H9 (cell line): ENCODE measurements around the gene XIRP1. TPM values are rescaled to one million over a fixed set of nuclear protein-coding genes. Genes with fewer than 3 reads are reported as not detected.

Experiments used
- DNase-seq: peaks from one replicate; pipeline ENCODE4 v3.0.0-alpha.2; 2017
- H2AFZ ChIP-seq: one replicate; pipeline ENCODE4 v1.6.1; 2013; ENCODE audit warnings: mild to moderate bottlenecking, low read length, control low read depth, moderate library complexity
- H2AK5ac ChIP-seq: 2 replicates; pipeline ENCODE4 v1.6.1; 2013; ENCODE audit warnings: low read length, control low read depth, mixed read lengths; ENCODE audit not compliant: insufficient read length
- H2BK120ac ChIP-seq: one replicate; pipeline ENCODE4 v1.6.1; 2013; ENCODE audit warnings: low read depth, mild to moderate bottlenecking, low read length, control low read depth, inconsistent platforms; ENCODE audit not compliant: poor library complexity, severe bottlenecking
- H2BK12ac ChIP-seq: 2 replicates; pipeline ENCODE4 v1.6.1; 2013; ENCODE audit warnings: low read length, control low read depth, mixed read lengths, low read depth; ENCODE audit not compliant: insufficient read length
- H2BK15ac ChIP-seq: 2 replicates; pipeline ENCODE4 v1.6.1; 2013; ENCODE audit warnings: low read depth, low read length, control low read depth
- H2BK20ac ChIP-seq: one replicate; pipeline ENCODE4 v1.6.1; 2013; ENCODE audit warnings: low read depth, mild to moderate bottlenecking, low read length, control low read depth, inconsistent platforms; ENCODE audit not compliant: poor library complexity, severe bottlenecking
- H2BK5ac ChIP-seq: 2 replicates; pipeline ENCODE4 v1.6.1; 2013; ENCODE audit warnings: low read length, control low read depth, mixed read lengths; ENCODE audit not compliant: insufficient read length
- H3K14ac ChIP-seq: 2 replicates; pipeline ENCODE4 v1.6.1; 2013; ENCODE audit warnings: low read length, control low read depth; ENCODE audit not compliant: insufficient read depth
- H3K18ac ChIP-seq: 2 replicates; pipeline ENCODE4 v1.6.1; 2013; ENCODE audit warnings: low read depth, mild to moderate bottlenecking, mixed read lengths, low read length, control low read depth; ENCODE audit not compliant: insufficient read length
- H3K23ac ChIP-seq: 2 replicates; pipeline ENCODE4 v1.6.1; 2013; ENCODE audit warnings: low read length, control low read depth, mixed read lengths, low read depth; ENCODE audit not compliant: insufficient read length
- H3K23me2 ChIP-seq: 2 replicates; pipeline ENCODE4 v1.6.1; 2013; ENCODE audit warnings: low read depth, mild to moderate bottlenecking, mixed read lengths, low read length, control low read depth; ENCODE audit not compliant: insufficient read length, poor library complexity, severe bottlenecking
- H3K27ac ChIP-seq: 2 replicates; pipeline ENCODE4 v1.5.1; 2013; ENCODE audit warnings: low read length, control low read depth, mixed read lengths, low read depth; ENCODE audit not compliant: insufficient read length
- H3K27me3 ChIP-seq: 2 replicates; pipeline ENCODE4 v1.6.1; 2013; ENCODE audit warnings: low read length, control low read depth, inconsistent platforms; ENCODE audit not compliant: insufficient read depth
- H3K4ac ChIP-seq: 2 replicates; pipeline ENCODE4 v1.6.1; 2013; ENCODE audit warnings: low read depth, mild to moderate bottlenecking, control low read depth, inconsistent platforms, low read length, moderate library complexity
- H3K4me1 ChIP-seq: 2 replicates; pipeline ENCODE4 v1.6.1; 2013; ENCODE audit warnings: low read length, control low read depth, inconsistent platforms; ENCODE audit not compliant: insufficient read depth
- H3K4me2 ChIP-seq: 2 replicates; pipeline ENCODE4 v1.6.1; 2013; ENCODE audit warnings: low read length, control low read depth, mixed read lengths; ENCODE audit not compliant: insufficient read length, insufficient read depth
- H3K56ac ChIP-seq: 2 replicates; pipeline ENCODE4 v1.6.1; 2013; ENCODE audit warnings: low read depth, mild to moderate bottlenecking, mixed read lengths, low read length, control low read depth; ENCODE audit not compliant: insufficient read length
- H3K79me1 ChIP-seq: 2 replicates; pipeline ENCODE4 v1.6.1; 2013; ENCODE audit warnings: low read depth, mild to moderate bottlenecking, moderate library complexity, low read length, control low read depth, inconsistent platforms; ENCODE audit not compliant: insufficient read depth, poor library complexity, severe bottlenecking
- H3K79me2 ChIP-seq: 2 replicates; pipeline ENCODE4 v1.6.1; 2013; ENCODE audit warnings: low read length, control low read depth, inconsistent platforms; ENCODE audit not compliant: insufficient read depth
- H3K9ac ChIP-seq: 2 replicates; pipeline ENCODE4 v1.6.1; 2013; ENCODE audit warnings: low read length, control low read depth, mixed read lengths; ENCODE audit not compliant: insufficient read length; ENCODE audit errors: extremely low read depth
- H3K9me3 ChIP-seq: one replicate; pipeline ENCODE4 v1.6.1; 2013; ENCODE audit warnings: low read depth, low read length, inconsistent platforms; ENCODE audit not compliant: control insufficient read depth
- H3T11ph ChIP-seq: one replicate; pipeline ENCODE4 v1.6.1; 2013; ENCODE audit warnings: mild to moderate bottlenecking, low read length, control low read depth, inconsistent platforms
- H4K20me1 ChIP-seq: one replicate; pipeline ENCODE4 v1.6.1; 2013; ENCODE audit not compliant: control insufficient read depth, insufficient read length, insufficient read depth
- H4K5ac ChIP-seq: 2 replicates; pipeline ENCODE4 v1.6.1; 2013; ENCODE audit warnings: low read depth, mild to moderate bottlenecking, mixed read lengths, low read length, control low read depth; ENCODE audit not compliant: insufficient read length
- H4K8ac ChIP-seq: replicated peaks from 2 replicates; pipeline ENCODE4 v1.6.1; 2013; ENCODE audit warnings: low read length, control low read depth, mixed read lengths, low read depth; ENCODE audit not compliant: insufficient read length
- H4K91ac ChIP-seq: 2 replicates; pipeline ENCODE4 v1.6.1; 2013; ENCODE audit warnings: low read depth, mild to moderate bottlenecking, moderate library complexity, mixed read lengths, low read length, control low read depth; ENCODE audit not compliant: insufficient read length
- H3K27ac Mint-ChIP-seq, 3 experiments: 2 replicates in 2 of 3; 3 replicates in 1 of 3; pipeline ENCODE4 v1.8.0; 2020 to 2021; ENCODE audit warnings: mixed read lengths in 3 of 3, mild to moderate bottlenecking in 1 of 3, moderate library complexity in 1 of 3
- H3K27me3 Mint-ChIP-seq: 2 replicates; pipeline ENCODE4 v1.8.0; 2021; ENCODE audit warnings: low read depth, mild to moderate bottlenecking, moderate library complexity, mixed read lengths
- H3K36me3 Mint-ChIP-seq, 3 experiments: 2 replicates in 2 of 3; 3 replicates in 1 of 3; pipeline ENCODE4 v1.8.0; 2020 to 2021; ENCODE audit warnings: low read depth in 3 of 3, mixed read lengths in 3 of 3; ENCODE audit not compliant: insufficient read depth in 1 of 3
- H3K4me1 Mint-ChIP-seq, 2 experiments: 2 replicates each; pipeline ENCODE4 v1.8.0; 2020; ENCODE audit warnings: mixed read lengths in 2 of 2
- H3K4me3 Mint-ChIP-seq, 2 experiments: 2 replicates in 1 of 2; 3 replicates in 1 of 2; pipeline ENCODE4 v1.8.0; 2020 to 2021; ENCODE audit warnings: mild to moderate bottlenecking in 2 of 2, mixed read lengths in 2 of 2, moderate library complexity in 1 of 2
- H3K9me3 Mint-ChIP-seq, 2 experiments: 2 replicates in 1 of 2; 3 replicates in 1 of 2; pipeline ENCODE4 v1.8.0; 2020; ENCODE audit warnings: mild to moderate bottlenecking in 2 of 2, mixed read lengths in 2 of 2, moderate library complexity in 1 of 2
- WGBS: extraction: QIAGEN DNeasy Blood & Tissue Kit; methylation state at CpG from one replicate; pipeline ENCODE4 v1.1.7; 2013; ENCODE audit warnings: missing lambda C conversion rate, low lambda C conversion rate, mixed read lengths; ENCODE audit not compliant: insufficient read length; ENCODE audit errors: extremely low coverage; 5-methylcytosine and 5-hydroxymethylcytosine counted together
- total RNA-seq: library from RNA; stranded (reverse); gene quantifications from 2 replicates; pipeline ENCODE4 v1.2.1, GENCODE V29; 2021
- TF ChIP-seq, protein P1 (sequence below): fragments of 200-600 bp; sonication (generic); conservative IDR thresholded peaks from 3 replicates; pipeline ENCODE4 v1.8.0; 2021; ENCODE audit warnings: antibody characterized with exemption, mild to moderate bottlenecking

XIRP1 gene
- total RNA-seq, 1 experiment from 2014 or later = not detected

DNA sequence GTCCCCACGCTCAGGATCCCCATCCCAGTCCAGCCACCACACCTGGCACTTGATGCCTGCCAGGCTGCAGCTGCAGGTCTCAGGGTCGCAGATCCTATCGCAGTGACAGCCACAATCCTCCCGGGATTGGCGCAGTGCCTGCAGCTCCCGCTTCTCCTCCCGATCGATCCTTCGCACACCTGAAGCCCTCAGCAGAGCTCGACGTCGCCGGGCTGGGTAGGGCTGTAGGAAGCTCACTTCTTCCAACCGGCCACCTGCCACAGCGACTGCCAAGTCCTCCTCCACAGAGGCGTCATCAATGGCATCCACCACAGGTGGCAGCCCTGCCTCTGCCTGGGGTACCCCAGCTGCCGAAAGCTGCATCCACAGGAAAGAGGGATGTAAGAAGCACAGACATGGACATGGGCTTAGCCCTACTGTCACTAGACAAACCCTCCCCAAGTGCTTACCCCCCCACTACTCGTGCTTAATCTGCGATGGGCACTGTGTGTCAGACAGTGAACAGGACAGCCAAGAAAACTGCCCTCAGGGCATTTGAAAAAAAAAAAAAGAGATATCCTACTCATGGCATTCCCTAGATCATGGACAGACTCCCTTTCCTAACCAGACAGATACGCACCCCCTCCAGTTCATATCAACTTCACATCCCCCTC, 48.2 kb downstream of the XIRP1 start:
- H3K4me1 Mint-ChIP-seq = peaks cover 29 to 34% of the 10 kb centered on the region in 2 experiments

More for the DNA sequence above, 48.2 kb downstream of the XIRP1 start:
- H3K36me3 Mint-ChIP-seq = peaks cover 14 to 56% (median 44%) of the 10 kb centered on the region in 3 experiments; a peak in 6 of 7 replicates
- Histone ChIP-seq H3K4ac (no peak overlapping the region), H4K5ac (no peak overlapping the region), H3K23me2 (no peaks in the 10 kb centered on the region), H4K8ac (no peak overlapping the region), H2BK12ac (no peak overlapping the region), H3K4me1 (peaks cover 16% of the 10 kb centered on the region; the same call in 1 of the 2 replicates), H2BK20ac (no peak overlapping the region), H2BK120ac (no peak overlapping the region), H2BK15ac (no peak overlapping the region), H3K4me2 (no peak overlapping the region), H3K79me1 (no peaks in the 10 kb centered on the region), H2BK5ac (no peak overlapping the region), H3K9ac (no peak overlapping the region), H2AK5ac (no peak overlapping the region), H3K27me3 (no peaks in the 10 kb centered on the region), H4K20me1 (no peaks in the 10 kb centered on the region), H3K18ac (no peak overlapping the region), H3K79me2 (no peaks in the 10 kb centered on the region; the same call in 1 of the 2 replicates), H3K56ac (no peak overlapping the region), H3T11ph (no peak overlapping the region), H3K27ac (no peak overlapping the region), H4K91ac (no peak overlapping the region), H3K23ac (no peak overlapping the region), H3K9me3 (no peaks in the 10 kb centered on the region), H2AFZ (no peak overlapping the region), H3K14ac (no peak overlapping the region)
- no CpG with 5 or more reads among the region's 20 CpGs for WGBS
- TF ChIP-seq, protein P1, sequence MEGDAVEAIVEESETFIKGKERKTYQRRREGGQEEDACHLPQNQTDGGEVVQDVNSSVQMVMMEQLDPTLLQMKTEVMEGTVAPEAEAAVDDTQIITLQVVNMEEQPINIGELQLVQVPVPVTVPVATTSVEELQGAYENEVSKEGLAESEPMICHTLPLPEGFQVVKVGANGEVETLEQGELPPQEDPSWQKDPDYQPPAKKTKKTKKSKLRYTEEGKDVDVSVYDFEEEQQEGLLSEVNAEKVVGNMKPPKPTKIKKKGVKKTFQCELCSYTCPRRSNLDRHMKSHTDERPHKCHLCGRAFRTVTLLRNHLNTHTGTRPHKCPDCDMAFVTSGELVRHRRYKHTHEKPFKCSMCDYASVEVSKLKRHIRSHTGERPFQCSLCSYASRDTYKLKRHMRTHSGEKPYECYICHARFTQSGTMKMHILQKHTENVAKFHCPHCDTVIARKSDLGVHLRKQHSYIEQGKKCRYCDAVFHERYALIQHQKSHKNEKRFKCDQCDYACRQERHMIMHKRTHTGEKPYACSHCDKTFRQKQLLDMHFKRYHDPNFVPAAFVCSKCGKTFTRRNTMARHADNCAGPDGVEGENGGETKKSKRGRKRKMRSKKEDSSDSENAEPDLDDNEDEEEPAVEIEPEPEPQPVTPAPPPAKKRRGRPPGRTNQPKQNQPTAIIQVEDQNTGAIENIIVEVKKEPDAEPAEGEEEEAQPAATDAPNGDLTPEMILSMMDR = no peak
- H3K9me3 Mint-ChIP-seq = no peaks in the 10 kb centered on the region
- H3K27me3 Mint-ChIP-seq = 0 out of 2 replicates have a peak, but pooled peaks cover 2% of the 10 kb centered on the region
- DNase-seq = peak; percentile 26
- no peak overlapping the region for H3K27ac Mint-ChIP-seq
- no peak overlapping the region for H3K4me3 Mint-ChIP-seq
